ENCODE data around the gene FBN3.

Gene FBN3

DNA sequence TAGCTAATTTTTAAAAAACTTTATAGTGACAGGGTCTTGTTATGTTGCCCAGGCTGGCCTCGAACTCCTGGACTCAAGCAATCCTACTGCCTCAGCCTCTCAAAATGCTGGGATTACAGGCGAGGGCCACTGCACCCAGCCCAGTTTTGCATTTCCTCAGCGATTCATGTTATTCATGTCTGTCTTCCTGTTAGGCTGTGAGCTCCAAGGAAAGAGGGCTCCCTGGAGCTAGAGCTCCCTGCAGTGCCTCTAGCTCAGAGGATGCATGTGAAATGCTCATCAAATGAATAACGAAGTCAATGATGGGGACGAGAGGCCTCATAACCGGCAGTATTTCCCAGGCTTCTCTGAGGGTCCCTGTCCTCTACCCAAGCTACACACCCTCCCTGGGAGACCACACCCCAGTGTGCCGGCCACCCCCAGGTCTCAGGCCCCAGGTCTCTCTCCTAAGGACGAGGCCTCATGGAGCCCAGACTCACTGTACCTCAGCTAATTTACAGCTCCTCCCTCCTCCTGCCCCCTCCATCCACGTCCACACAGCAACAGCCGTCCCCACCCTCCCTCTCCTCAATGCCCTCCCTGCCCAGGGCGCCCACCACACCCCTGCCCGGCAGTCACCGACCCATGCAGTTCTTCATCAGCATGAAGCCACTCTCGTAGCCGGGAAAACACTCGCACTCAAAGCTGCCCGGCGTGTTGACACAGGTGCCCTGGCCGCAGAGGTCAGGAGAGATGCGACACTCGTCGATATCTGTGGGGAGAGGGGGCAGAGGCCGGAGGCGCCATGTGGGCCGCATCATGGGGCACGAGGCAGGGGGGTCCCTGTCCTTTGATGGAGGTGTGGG is 28.5 kb downstream of the FBN3 start:
- Histone ChIP-seq H3K27ac (ENCODE audit: low read depth, low read length) (no peak overlapping the region), H3K9me3 (ENCODE audit: control insufficient read depth in 1 of 2, low read length in 2 of 2) (no peaks in the 10 kb centered on the region), H3K9ac (ENCODE audit: low read depth in 1 of 2, low read length in 2 of 2) (no peak overlapping the region), H3K4me3 (ENCODE audit: low read depth in 1 of 2, low read length in 2 of 2) (no peak overlapping the region), H3K4me1 (ENCODE audit: control insufficient read depth in 1 of 2, insufficient read depth in 2 of 2, low read length in 2 of 2) (no peaks in the 10 kb centered on the region), H3K27me3 (ENCODE audit: control insufficient read depth in 1 of 2, insufficient read depth in 2 of 2, low read length in 2 of 2) (no peaks in the 10 kb centered on the region), H3K36me3 (ENCODE audit: control insufficient read depth in 1 of 2, insufficient read depth in 2 of 2, low read length in 2 of 2) (no peaks in the 10 kb centered on the region)

- H3K9me3 ChIP-seq (ENCODE audit: control insufficient read depth in 1 of 2, low read length in 2 of 2): no peaks in the 10 kb centered on the region
- H3K4me3 ChIP-seq (ENCODE audit: low read depth in 1 of 2, low read length in 2 of 2): no peak overlapping the region
- H3K4me1 ChIP-seq (ENCODE audit: control insufficient read depth in 1 of 2, insufficient read depth in 2 of 2, low read length in 2 of 2): no peaks in the 10 kb centered on the region
- H3K36me3 ChIP-seq (ENCODE audit: control insufficient read depth in 1 of 2, insufficient read depth in 2 of 2, low read length in 2 of 2): no peaks in the 10 kb centered on the region
- no peaks in the 10 kb centered on the region for H3K27me3 ChIP-seq (ENCODE audit: control insufficient read depth in 1 of 2, insufficient read depth in 2 of 2, low read length in 2 of 2)
- no peak overlapping the region for H3K9ac ChIP-seq (ENCODE audit: low read depth in 1 of 2, low read length in 2 of 2)
- H3K27ac ChIP-seq (ENCODE audit: low read depth, low read length): no peak overlapping the region
Measured at GRCh38 chr19:8117991-8118390, 31.4 kb downstream of the FBN3 start.

- Histone ChIP-seq H3K36me3 (ENCODE audit: control insufficient read depth in 1 of 2, insufficient read depth in 2 of 2, low read length in 2 of 2) (no peaks in the 10 kb centered on the region), H3K4me1 (ENCODE audit: control insufficient read depth in 1 of 2, insufficient read depth in 2 of 2, low read length in 2 of 2) (no peaks in the 10 kb centered on the region), H3K4me3 (ENCODE audit: low read depth in 1 of 2, low read length in 2 of 2) (no peak overlapping the region), H3K9ac (ENCODE audit: low read depth in 1 of 2, low read length in 2 of 2) (no peak overlapping the region), H3K27ac (ENCODE audit: low read depth, low read length) (no peak overlapping the region), H3K9me3 (ENCODE audit: control insufficient read depth in 1 of 2, low read length in 2 of 2) (no peaks in the 10 kb centered on the region), H3K27me3 (ENCODE audit: control insufficient read depth in 1 of 2, insufficient read depth in 2 of 2, low read length in 2 of 2) (no peaks in the 10 kb centered on the region)
Measured at GRCh38 chr19:8116437-8117293, 32.7 kb downstream of the FBN3 start.

DNA sequence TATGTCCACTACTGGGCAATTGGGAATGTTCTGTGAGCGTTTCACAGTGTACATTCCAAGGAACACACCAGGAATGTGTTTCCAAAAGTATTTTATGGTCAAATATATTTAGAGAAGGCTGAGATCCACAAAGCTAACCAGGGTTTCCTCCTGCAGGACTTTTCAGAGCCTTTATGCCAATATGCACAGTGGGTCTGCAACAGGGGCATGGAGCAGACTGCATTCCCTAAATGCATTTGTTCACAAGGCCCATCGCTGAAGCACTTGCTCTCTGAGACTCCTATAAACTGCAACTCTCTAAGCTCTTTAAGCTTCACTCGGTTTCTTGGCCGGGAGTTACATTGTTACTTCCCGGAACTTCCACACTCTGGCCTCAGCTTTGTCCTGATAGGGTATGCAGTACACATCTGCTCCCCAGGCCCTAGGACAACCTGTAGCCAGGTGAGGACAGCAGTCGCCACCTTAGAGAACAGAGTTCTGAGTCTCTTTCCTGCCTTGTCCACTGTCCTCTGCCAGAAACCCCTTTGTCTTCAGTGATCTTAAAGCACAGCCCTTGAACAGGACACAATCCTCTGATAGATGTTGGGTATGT is 33.5 kb downstream of the FBN3 start:
- no peak overlapping the region for H3K9ac ChIP-seq (ENCODE audit: low read depth in 1 of 2, low read length in 2 of 2)
- H3K4me3 ChIP-seq (ENCODE audit: low read depth in 1 of 2, low read length in 2 of 2): no peak overlapping the region
- no peak overlapping the region for H3K27ac ChIP-seq (ENCODE audit: low read depth, low read length)
- H3K9me3 ChIP-seq (ENCODE audit: control insufficient read depth in 1 of 2, low read length in 2 of 2): no peaks in the 10 kb centered on the region
- H3K4me1 ChIP-seq (ENCODE audit: control insufficient read depth in 1 of 2, insufficient read depth in 2 of 2, low read length in 2 of 2): no peaks in the 10 kb centered on the region
- no peaks in the 10 kb centered on the region for H3K27me3 ChIP-seq (ENCODE audit: control insufficient read depth in 1 of 2, insufficient read depth in 2 of 2, low read length in 2 of 2)
- no peaks in the 10 kb centered on the region for H3K36me3 ChIP-seq (ENCODE audit: control insufficient read depth in 1 of 2, insufficient read depth in 2 of 2, low read length in 2 of 2)

DNA sequence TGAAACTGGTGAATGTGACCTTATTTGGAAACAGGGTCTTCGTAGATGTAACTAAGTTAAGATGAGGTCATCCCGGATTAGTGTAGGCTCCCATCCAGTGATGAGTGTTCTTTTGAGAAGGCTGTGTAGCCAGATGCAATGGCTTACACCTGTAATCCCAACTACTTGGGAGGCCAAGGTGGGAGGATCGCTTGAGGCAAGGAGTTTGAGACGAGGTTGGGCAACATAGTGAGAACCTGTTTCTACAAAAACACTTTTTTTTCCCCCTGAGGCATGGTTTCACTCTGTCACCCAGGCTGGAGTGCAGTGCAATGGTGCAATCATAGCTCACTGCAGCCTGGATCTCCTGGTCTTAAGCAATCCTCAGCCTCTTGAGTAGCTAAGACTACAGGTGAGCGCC is 36.4 kb downstream of the FBN3 start:
- Histone ChIP-seq H3K9me3 (ENCODE audit: control insufficient read depth in 1 of 2, low read length in 2 of 2) (no peaks in the 10 kb centered on the region), H3K4me1 (ENCODE audit: control insufficient read depth in 1 of 2, insufficient read depth in 2 of 2, low read length in 2 of 2) (no peaks in the 10 kb centered on the region), H3K36me3 (ENCODE audit: control insufficient read depth in 1 of 2, insufficient read depth in 2 of 2, low read length in 2 of 2) (no peaks in the 10 kb centered on the region), H3K27me3 (ENCODE audit: control insufficient read depth in 1 of 2, insufficient read depth in 2 of 2, low read length in 2 of 2) (no peaks in the 10 kb centered on the region), H3K4me3 (ENCODE audit: low read depth in 1 of 2, low read length in 2 of 2) (no peak overlapping the region), H3K27ac (ENCODE audit: low read depth, low read length) (no peak overlapping the region), H3K9ac (ENCODE audit: low read depth in 1 of 2, low read length in 2 of 2) (no peak overlapping the region)

GRCh38 chr19:8111376-8111775 is 38.0 kb downstream of the FBN3 start:
- H3K9me3 ChIP-seq (ENCODE audit: control insufficient read depth in 1 of 2, low read length in 2 of 2): no peaks in the 10 kb centered on the region
- H3K36me3 ChIP-seq (ENCODE audit: control insufficient read depth in 1 of 2, insufficient read depth in 2 of 2, low read length in 2 of 2): no peaks in the 10 kb centered on the region

GRCh38 chr19:8110931-8111330 is 38.5 kb downstream of the FBN3 start:
- Histone ChIP-seq H3K36me3 (ENCODE audit: control insufficient read depth in 1 of 2, insufficient read depth in 2 of 2, low read length in 2 of 2) (no peaks in the 10 kb centered on the region), H3K27me3 (ENCODE audit: control insufficient read depth in 1 of 2, insufficient read depth in 2 of 2, low read length in 2 of 2) (no peaks in the 10 kb centered on the region), H3K4me1 (ENCODE audit: control insufficient read depth in 1 of 2, insufficient read depth in 2 of 2, low read length in 2 of 2) (no peaks in the 10 kb centered on the region), H3K27ac (ENCODE audit: low read depth, low read length) (no peak overlapping the region), H3K9me3 (ENCODE audit: control insufficient read depth in 1 of 2, low read length in 2 of 2) (no peaks in the 10 kb centered on the region), H3K9ac (ENCODE audit: low read depth in 1 of 2, low read length in 2 of 2) (no peak overlapping the region), H3K4me3 (ENCODE audit: low read depth in 1 of 2, low read length in 2 of 2) (no peak overlapping the region)

More at GRCh38 chr19:8111376-8111775, 38.0 kb downstream of the FBN3 start:
- H3K4me1 ChIP-seq (ENCODE audit: control insufficient read depth in 1 of 2, insufficient read depth in 2 of 2, low read length in 2 of 2): no peaks in the 10 kb centered on the region
- no peaks in the 10 kb centered on the region for H3K27me3 ChIP-seq (ENCODE audit: control insufficient read depth in 1 of 2, insufficient read depth in 2 of 2, low read length in 2 of 2)
- H3K4me3 ChIP-seq (ENCODE audit: low read depth in 1 of 2, low read length in 2 of 2): no peak overlapping the region
- no peak overlapping the region for H3K27ac ChIP-seq (ENCODE audit: low read depth, low read length)
- H3K9ac ChIP-seq (ENCODE audit: low read depth in 1 of 2, low read length in 2 of 2): no peak overlapping the region

DNA sequence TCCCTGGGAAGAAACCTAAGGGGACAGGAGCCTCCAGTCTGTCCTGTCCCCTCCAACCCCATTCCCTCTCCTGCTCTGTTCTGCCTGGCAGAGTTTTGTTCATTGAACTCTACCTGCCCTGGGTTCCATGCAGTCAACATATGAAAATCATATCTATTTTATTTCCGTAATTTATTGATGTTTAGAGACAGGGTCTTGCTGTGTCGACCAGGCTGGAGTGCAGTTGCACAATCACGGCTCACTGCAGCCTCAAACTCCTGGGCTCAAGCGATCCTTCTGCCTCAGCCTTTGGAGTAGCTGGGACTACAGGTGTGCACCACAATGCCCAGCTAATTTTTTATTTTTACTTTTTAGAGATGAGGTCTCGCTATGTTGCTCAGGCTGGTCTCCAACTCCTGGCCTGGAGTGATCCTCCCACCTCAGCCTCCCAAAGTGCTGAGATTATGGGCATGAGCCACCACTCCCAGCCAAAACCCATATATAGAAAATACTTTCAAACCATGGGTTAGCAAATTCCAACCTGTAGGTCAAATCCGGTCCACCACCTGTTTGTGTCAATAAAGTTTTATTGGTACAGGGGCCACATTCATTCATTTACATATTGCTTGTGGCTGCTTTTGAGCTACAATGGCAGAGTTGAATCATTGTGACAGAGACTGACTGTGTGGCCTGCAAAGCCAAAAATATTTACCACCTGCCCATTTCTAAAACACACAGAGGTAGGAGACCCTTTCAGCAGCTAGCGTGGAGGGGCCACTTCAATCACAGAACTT is 39.3 kb downstream of the FBN3 start:
- Histone ChIP-seq H3K27me3 (ENCODE audit: control insufficient read depth in 1 of 2, insufficient read depth in 2 of 2, low read length in 2 of 2) (no peaks in the 10 kb centered on the region), H3K9me3 (ENCODE audit: control insufficient read depth in 1 of 2, low read length in 2 of 2) (no peaks in the 10 kb centered on the region), H3K4me1 (ENCODE audit: control insufficient read depth in 1 of 2, insufficient read depth in 2 of 2, low read length in 2 of 2) (no peaks in the 10 kb centered on the region), H3K27ac (ENCODE audit: low read depth, low read length) (no peak overlapping the region), H3K36me3 (ENCODE audit: control insufficient read depth in 1 of 2, insufficient read depth in 2 of 2, low read length in 2 of 2) (no peaks in the 10 kb centered on the region), H3K4me3 (ENCODE audit: low read depth in 1 of 2, low read length in 2 of 2) (no peak overlapping the region), H3K9ac (ENCODE audit: low read depth in 1 of 2, low read length in 2 of 2) (no peak overlapping the region)

- Histone ChIP-seq H3K9ac (ENCODE audit: low read depth in 1 of 2, low read length in 2 of 2) (no peak overlapping the region), H3K4me1 (ENCODE audit: control insufficient read depth in 1 of 2, insufficient read depth in 2 of 2, low read length in 2 of 2) (no peaks in the 10 kb centered on the region), H3K9me3 (ENCODE audit: control insufficient read depth in 1 of 2, low read length in 2 of 2) (no peaks in the 10 kb centered on the region), H3K27ac (ENCODE audit: low read depth, low read length) (no peak overlapping the region), H3K36me3 (ENCODE audit: control insufficient read depth in 1 of 2, insufficient read depth in 2 of 2, low read length in 2 of 2) (no peaks in the 10 kb centered on the region), H3K27me3 (ENCODE audit: control insufficient read depth in 1 of 2, insufficient read depth in 2 of 2, low read length in 2 of 2) (no peaks in the 10 kb centered on the region), H3K4me3 (ENCODE audit: low read depth in 1 of 2, low read length in 2 of 2) (no peak overlapping the region)
Measured at GRCh38 chr19:8109455-8109854, 39.9 kb downstream of the FBN3 start.
